Renal cortex interstitium (tissue), 15 donors: ENCODE data around the gene CFAP73. TPM values are rescaled to one million over a fixed set of nuclear protein-coding genes. Genes with fewer than 3 reads are reported as not detected.

ENCODE experiments used
- DNase-seq, 11 donors: peaks; one replicate each; pipeline ENCODE4 v3.0.0-alpha.2; 2013; ENCODE audit warnings: low read depth in 9 of 11, low spot score in 4 of 11; ENCODE audit errors: extremely low read depth in 1 of 11
- long read RNA-seq, 16 experiments: transcript quantifications; one replicate each; lab custom pipeline, GENCODE V29; 2026
- polyA plus RNA-seq, 3 donors: library from polyadenylated mRNA; unstranded; fragments of 120-200 nt; gene quantifications; one replicate each; pipeline ENCODE4 v1.2.1, GENCODE V29; 2013; ENCODE audit not compliant: insufficient read length in 3 of 3

CFAP73 gene
- 1 to 10 TPM in 2 of 3 donors, under 1 TPM in 1; 0.98 to 3.1 (median 1.2) TPM for polyA plus RNA-seq
- long read RNA-seq, donor 1, partial matches to known transcripts = 18 of 18 reads
- long read RNA-seq, donor 1, other reads (novel, unspliced or antisense) = 0 of 18 reads
- long read RNA-seq, donor 2, partial matches to known transcripts = 6 of 6 reads
- long read RNA-seq, donor 2, other reads (novel, unspliced or antisense) = 0 of 6 reads
- long read RNA-seq, donor 3 = 0 reads
- long read RNA-seq, donor 4 = 0 reads
- long read RNA-seq, donor 5 = 0 reads
- long read RNA-seq, donor 6, partial matches to known transcripts = 28 of 28 reads
- long read RNA-seq, donor 6, other reads (novel, unspliced or antisense) = 0 of 28 reads
- long read RNA-seq, donor 7, partial matches to known transcripts = 29 of 29 reads
- long read RNA-seq, donor 7, other reads (novel, unspliced or antisense) = 0 of 29 reads
- long read RNA-seq, donor 8, partial matches to known transcripts = 11 of 17 reads
- long read RNA-seq, donor 8, other reads (novel, unspliced or antisense) = 6 of 17 reads
- long read RNA-seq, donor 9, partial matches to known transcripts = 5 of 10 reads
- long read RNA-seq, donor 9, other reads (novel, unspliced or antisense) = 5 of 10 reads
- long read RNA-seq, donor 10, partial matches to known transcripts = 10 of 10 reads
- long read RNA-seq, donor 10, other reads (novel, unspliced or antisense) = 0 of 10 reads
- long read RNA-seq, donor 11 = 0 reads
- long read RNA-seq, donor 12, partial matches to known transcripts = 0 of 1 reads
- long read RNA-seq, donor 12, other reads (novel, unspliced or antisense) = 0 of 1 reads
- long read RNA-seq, donor 13 = 0 reads
- long read RNA-seq, donor 14 = 0 reads
- long read RNA-seq, donor 15 = 0 reads
- long read RNA-seq, donor 16 = 0 reads

- DNase-seq = peak; percentile 76 to 94 (median 88)
Measured at GRCh38 chr12:113149361-113150150, at the start of gene CFAP73. CFAP73 (plus strand) TSS chr12:113149724; CDS start chr12:113149858, 134 bp downstream.

GRCh38 chr12:113099764-113100163 lies 49.8 kb upstream of the CFAP73 start:
- no peak for DNase-seq

GRCh38 chr12:113101751-113102150 lies 47.8 kb upstream of the CFAP73 start:
- DNase-seq = no peak

- no peak for DNase-seq
Measured at GRCh38 chr12:113102811-113103210, 46.7 kb upstream of the CFAP73 start.

GRCh38 chr12:113103756-113104450 lies 45.6 kb upstream of the CFAP73 start:
- peak in 3 of 11 donors; percentile 20 to 34 (median 24) for DNase-seq

GRCh38 chr12:113104953-113105510 lies 44.5 kb upstream of the CFAP73 start:
- no peak for DNase-seq

GRCh38 chr12:113105606-113106271 lies 43.8 kb upstream of the CFAP73 start:
- DNase-seq = no peak

- DNase-seq = no peak
Measured at GRCh38 chr12:113106361-113106760, 43.2 kb upstream of the CFAP73 start.

- DNase-seq = no peak
Measured at GRCh38 chr12:113108308-113108707, 41.2 kb upstream of the CFAP73 start.

- DNase-seq = no peak
Measured at GRCh38 chr12:113109360-113109759, 40.2 kb upstream of the CFAP73 start.

GRCh38 chr12:113109872-113110599 lies 39.5 kb upstream of the CFAP73 start:
- DNase-seq = no peak

- DNase-seq = no peak
Measured at GRCh38 chr12:113111247-113111646, 38.3 kb upstream of the CFAP73 start.

- DNase-seq = no peak
Measured at GRCh38 chr12:113112043-113112899, 37.3 kb upstream of the CFAP73 start.

GRCh38 chr12:113113397-113113796 lies 36.1 kb upstream of the CFAP73 start:
- DNase-seq = no peak

- DNase-seq = no peak
Measured at GRCh38 chr12:113114447-113115178, 34.9 kb upstream of the CFAP73 start.
